H1 (cell line): ENCODE results near the gene NDUFA8.

ENCODE experiments used
- CTCF ChIP-seq, 3 experiments: IDR thresholded peaks; 1 replicate in 2 of 3; 2 replicates in 1 of 3; pipeline versions ENCODE4 v1.5.1 to v1.6.1; 2011; ENCODE audit warnings: low read length in 3 of 3, mild to moderate bottlenecking in 3 of 3, inconsistent platforms in 2 of 3, low read depth in 1 of 3, moderate library complexity in 1 of 3; ENCODE audit not compliant: insufficient read depth in 1 of 3; ENCODE audit errors: control extremely low read depth in 1 of 3
- POLR2A ChIP-seq, 2 experiments: IDR thresholded peaks; 1 replicate in 1 of 2; 2 replicates in 1 of 2; pipeline ENCODE4 v1.6.1; 2011; ENCODE audit warnings: low read depth in 2 of 2, low read length in 2 of 2, mild to moderate bottlenecking in 2 of 2; ENCODE audit errors: control extremely low read depth in 1 of 2

DNA sequence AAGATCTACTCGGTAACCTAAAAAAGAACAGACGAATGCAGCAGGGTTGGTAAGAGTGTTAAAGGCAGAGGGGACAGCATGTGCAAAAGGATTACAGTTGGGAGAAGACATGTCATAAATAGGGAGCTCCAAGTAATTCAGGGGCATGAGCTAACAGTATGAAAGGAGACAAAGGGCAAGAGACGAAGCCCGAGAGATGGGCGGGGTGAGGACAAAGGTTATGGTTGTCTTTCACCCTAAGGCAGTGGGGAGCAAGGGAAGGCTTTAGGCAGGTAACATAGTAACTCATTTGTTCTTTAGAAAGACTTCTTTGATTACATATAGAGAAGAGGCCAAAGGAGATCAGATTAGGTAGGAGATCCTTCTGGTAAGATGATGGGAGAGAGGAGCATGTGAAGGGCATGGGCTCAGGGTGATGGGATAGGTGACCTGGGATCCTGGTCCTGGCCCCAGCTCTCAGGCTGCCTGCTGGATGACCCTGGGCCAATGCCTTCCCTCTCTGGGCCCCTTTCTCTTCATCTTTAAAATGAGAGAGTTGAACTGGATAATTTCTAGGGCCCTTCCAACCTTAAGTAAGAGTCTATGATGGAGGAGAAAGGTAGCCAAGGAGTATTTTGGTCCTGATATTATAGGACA lies 19.6 kb upstream of the NDUFA8 start:
- TF ChIP-seq CTCF (IDR thresholded peaks at IDR 0.05; ENCODE audit: control extremely low read depth in 1 of 3, insufficient read depth in 1 of 3, low read depth in 1 of 3, low read length in 3 of 3) (no peak), POLR2A (IDR thresholded peaks at IDR 0.05; ENCODE audit: control extremely low read depth in 1 of 2, low read depth in 2 of 2, low read length in 2 of 2) (no peak)
